Cardiac muscle cell (in vitro differentiated cells and primary cell): Measurements from ENCODE around the gene CYBC1. TPM values are rescaled to one million over a fixed set of nuclear protein-coding genes. Genes with fewer than 3 reads are reported as not detected.

Experiments
- DNase-seq, 2 donors: peaks; one replicate each; pipeline versions ENCODE4 v3.0.0 to v3.0.0-alpha.2; 2010 to 2017; ENCODE audit warnings: low read depth in 1 of 2, low spot score in 1 of 2
- H3K27ac ChIP-seq: fragments of 200-600 bp; sonication (generic); 2 replicates; pipeline ENCODE4 v1.5.1; 2016
- H3K27me3 ChIP-seq: fragments of 200-600 bp; sonication (generic); 2 replicates; pipeline ENCODE4 v1.6.0; 2016; ENCODE audit warnings: control low read depth
- H3K36me3 ChIP-seq: fragments of 200-600 bp; sonication (generic); 2 replicates; pipeline ENCODE4 v1.5.1; 2016; ENCODE audit warnings: control low read depth
- H3K4me1 ChIP-seq: fragments of 200-600 bp; sonication (generic); 2 replicates; pipeline ENCODE4 v1.8.1; 2017; ENCODE audit warnings: low read depth, mild to moderate bottlenecking, mixed run types
- H3K4me3 ChIP-seq: fragments of 200-600 bp; sonication (generic); 2 replicates; pipeline ENCODE4 v1.5.1; 2016; ENCODE audit warnings: mild to moderate bottlenecking
- H3K9me3 ChIP-seq: fragments of 200-600 bp; sonication (generic); 2 replicates; pipeline ENCODE4 v1.5.1; 2017; ENCODE audit warnings: low read depth, mild to moderate bottlenecking, control low read depth
- polyA plus RNA-seq: library from polyadenylated mRNA; unstranded; fragments of >200 nt; fragmentation: Nextera tagmentation; extraction: Ambion mirVana; gene quantifications from 2 replicates; pipeline ENCODE4 v1.2.1, GENCODE V29; 2016
- total RNA-seq: library from RNA; depleted of rRNA; stranded (reverse); fragments of >200 nt; gene quantifications from 2 replicates; pipeline ENCODE4 v1.2.3, GENCODE V29; 2016
- TF ChIP-seq, protein P1 (sequence below): IDR thresholded peaks from 2 replicates; pipeline ENCODE4 v1.5.1; 2012; ENCODE audit warnings: low read depth, mild to moderate bottlenecking, low read length

The CYBC1 gene
- total and polyA plus RNA-seq, 2 experiments from 2014 or later, result 52.7 to 71.3 TPM

DNA sequence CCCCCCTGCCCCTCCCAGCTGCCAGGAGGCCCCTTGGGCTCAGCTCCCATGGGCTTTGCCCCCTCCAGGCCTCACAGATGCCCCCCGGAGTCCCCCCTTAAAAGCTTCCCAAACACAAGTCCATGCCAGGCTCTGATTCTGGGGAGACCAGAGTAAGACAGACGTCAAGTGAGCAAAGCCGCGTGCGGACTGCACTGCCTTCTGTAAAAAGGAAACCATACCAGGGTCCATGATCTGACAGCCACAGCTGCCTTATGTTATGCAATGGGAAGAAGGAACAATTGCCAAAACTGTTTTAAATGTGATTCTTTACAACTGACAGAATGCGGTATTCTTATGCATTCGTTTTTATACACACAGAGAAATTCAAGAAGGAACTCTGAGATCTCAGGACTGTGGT, 50.3 kb downstream of the CYBC1 start:
- TF ChIP-seq, protein P1, sequence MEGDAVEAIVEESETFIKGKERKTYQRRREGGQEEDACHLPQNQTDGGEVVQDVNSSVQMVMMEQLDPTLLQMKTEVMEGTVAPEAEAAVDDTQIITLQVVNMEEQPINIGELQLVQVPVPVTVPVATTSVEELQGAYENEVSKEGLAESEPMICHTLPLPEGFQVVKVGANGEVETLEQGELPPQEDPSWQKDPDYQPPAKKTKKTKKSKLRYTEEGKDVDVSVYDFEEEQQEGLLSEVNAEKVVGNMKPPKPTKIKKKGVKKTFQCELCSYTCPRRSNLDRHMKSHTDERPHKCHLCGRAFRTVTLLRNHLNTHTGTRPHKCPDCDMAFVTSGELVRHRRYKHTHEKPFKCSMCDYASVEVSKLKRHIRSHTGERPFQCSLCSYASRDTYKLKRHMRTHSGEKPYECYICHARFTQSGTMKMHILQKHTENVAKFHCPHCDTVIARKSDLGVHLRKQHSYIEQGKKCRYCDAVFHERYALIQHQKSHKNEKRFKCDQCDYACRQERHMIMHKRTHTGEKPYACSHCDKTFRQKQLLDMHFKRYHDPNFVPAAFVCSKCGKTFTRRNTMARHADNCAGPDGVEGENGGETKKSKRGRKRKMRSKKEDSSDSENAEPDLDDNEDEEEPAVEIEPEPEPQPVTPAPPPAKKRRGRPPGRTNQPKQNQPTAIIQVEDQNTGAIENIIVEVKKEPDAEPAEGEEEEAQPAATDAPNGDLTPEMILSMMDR, result no peak
- H3K27me3 ChIP-seq, result no peaks in the 10 kb centered on the region
- peaks cover 5% of the 10 kb centered on the region for H3K4me1 ChIP-seq
- DNase-seq, result peak in 1 of 2 donors; percentile 49
- H3K9me3 ChIP-seq, result no peaks in the 10 kb centered on the region
- H3K36me3 ChIP-seq, result no peaks in the 10 kb centered on the region
- H3K4me3 ChIP-seq, result no peak overlapping the region
- no peak overlapping the region for H3K27ac ChIP-seq

DNA sequence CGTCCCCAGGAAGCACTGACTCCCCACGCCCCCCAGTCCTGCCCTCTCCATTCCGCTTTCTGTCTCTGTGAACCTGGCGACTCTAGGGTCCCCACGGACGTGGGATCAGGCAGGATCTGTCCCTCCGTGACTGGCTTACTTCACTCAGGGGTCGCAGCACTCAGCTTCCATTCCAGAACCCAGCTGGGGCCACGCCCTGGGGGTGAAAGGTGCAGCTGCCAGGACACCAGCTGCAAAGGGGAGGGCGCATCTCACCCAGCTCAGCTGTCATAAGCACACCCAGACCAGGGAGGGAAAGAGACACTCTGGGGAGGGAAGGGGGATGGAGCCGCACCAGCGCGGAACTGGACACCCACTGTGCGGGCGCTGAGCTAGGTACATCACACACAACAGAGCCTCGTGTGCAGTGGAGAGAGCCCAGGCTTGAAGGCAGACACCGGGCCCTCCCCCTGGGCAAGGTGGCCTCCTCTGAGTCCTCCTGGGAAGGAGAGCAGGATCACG, 50.9 kb downstream of the CYBC1 start:
- no peak overlapping the region for H3K4me3 ChIP-seq
- TF ChIP-seq, protein P1, result no peak
- H3K36me3 ChIP-seq, result no peaks in the 10 kb centered on the region
- no peak overlapping the region for H3K27ac ChIP-seq
- H3K27me3 ChIP-seq, result no peaks in the 10 kb centered on the region
- no peaks in the 10 kb centered on the region for H3K9me3 ChIP-seq
- no peak for DNase-seq
- peaks cover 5% of the 10 kb centered on the region for H3K4me1 ChIP-seq

DNA sequence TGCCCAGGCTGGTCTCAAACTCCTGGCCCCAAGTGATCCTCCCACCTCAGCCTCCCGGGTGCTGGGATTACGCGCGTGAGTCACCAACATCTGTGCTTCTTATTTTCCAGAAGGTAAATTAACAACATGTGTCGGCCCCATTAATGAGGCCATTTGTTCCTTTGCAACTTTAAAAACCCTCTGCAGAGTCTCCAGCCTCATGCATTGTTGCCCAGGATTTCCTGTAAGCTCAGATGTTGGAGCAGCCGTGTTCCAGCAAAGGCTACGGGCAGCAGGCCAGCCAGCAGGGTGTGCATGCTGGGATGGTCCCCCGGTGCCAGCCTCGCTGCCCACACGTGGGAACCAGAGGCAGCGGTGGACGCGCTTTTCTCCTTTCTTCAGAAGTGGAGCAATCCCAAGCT, 51.5 kb downstream of the CYBC1 start:
- peaks cover 5% of the 10 kb centered on the region for H3K4me1 ChIP-seq
- DNase-seq, result peak in 1 of 2 donors; percentile 55
- H3K27ac ChIP-seq, result no peak overlapping the region
- TF ChIP-seq, protein P1, result no peak
- no peaks in the 10 kb centered on the region for H3K9me3 ChIP-seq
- H3K27me3 ChIP-seq, result no peaks in the 10 kb centered on the region
- no peaks in the 10 kb centered on the region for H3K36me3 ChIP-seq
- no peak overlapping the region for H3K4me3 ChIP-seq

DNA sequence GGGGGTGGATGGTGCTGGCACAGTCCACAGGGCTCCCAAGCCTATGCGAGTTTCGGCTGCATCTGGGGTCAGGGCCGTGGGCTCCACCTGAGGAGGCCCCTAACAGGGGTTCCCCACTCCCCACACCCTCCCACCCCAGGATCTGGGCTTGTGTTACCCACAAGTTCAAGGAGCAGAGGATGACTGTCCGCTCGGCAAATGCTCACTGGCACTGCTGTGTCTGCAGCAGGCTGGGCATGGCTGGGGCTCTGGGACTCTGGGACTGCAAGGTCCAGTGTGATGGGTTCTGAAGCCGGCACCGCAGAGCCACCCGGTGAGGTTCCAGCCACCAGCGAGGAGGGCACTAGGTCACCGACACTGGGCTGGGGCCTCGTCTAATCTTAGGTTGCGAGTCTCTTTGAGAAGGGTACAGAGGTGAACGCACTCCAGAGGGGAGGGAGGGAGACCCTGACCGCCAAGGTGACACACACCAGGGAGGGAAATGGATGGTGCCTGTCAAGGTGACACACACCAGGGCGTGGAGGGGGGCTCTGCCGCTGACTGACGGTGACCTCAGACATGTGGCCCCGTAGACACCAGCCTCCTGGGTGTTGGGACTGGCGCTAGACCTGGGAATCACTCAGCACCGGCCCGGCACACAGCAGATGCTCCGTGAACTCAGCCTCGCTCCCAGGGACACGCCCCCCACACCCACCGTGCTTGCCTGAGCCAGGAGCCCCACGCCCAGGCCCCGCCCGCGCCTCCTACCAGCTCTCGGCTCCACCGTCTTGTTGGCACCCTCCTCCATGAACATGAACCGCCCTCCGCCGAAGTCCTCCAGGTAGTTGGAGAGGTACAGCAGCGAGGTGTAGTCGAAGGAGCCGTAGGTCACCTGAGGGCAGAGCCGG, 52.9 kb downstream of the CYBC1 start:
- no peaks in the 10 kb centered on the region for H3K27me3 ChIP-seq
- DNase-seq, result peak in 1 of 2 donors; percentile 44
- no peak overlapping the region for H3K4me3 ChIP-seq
- no peaks in the 10 kb centered on the region for H3K9me3 ChIP-seq
- peaks cover 5% of the 10 kb centered on the region for H3K4me1 ChIP-seq
- TF ChIP-seq, protein P1, result no peak
- H3K27ac ChIP-seq, result no peak overlapping the region
- no peaks in the 10 kb centered on the region for H3K36me3 ChIP-seq

DNA sequence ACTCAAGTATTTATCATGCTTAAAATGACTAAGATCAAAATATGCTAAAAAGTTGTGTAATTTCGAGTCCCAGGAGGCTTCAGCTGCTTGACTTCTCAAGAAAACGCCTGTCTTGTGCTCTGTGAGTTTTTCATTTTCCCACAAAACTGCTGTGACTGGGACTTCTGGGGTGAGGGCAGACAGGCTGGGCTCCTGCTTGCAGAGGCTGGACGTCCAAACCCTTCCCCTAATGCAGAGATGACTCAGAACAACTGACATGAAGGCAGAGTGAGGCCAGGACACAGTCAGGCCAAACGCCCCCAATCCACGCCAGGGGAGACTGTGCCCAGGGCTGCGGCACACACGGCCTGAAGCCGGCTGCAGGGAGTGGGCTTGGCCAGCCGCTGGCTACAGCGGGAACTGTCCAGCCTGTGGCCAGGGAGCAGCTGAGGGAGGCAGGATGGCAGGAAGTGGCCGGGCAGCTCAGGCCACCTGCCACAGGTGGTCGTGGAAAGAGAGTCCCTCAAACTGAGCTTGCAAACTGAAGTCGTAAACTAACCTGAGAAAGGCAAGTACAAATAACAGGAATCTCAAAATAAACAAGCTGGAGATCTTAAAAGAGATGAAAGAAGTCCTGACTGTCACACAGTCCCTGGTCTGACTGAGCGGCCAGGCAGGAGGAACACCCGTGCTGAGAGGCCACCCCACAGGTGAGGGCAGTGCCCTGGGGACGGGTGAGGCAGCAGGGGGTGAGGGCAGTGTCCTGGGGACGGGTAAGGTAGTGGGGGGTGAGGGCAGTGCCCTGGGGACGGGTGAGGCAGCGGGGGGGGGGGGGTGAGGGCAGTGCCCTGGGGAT, 53.7 kb downstream of the CYBC1 start:
- peak; percentile 17 to 87 for DNase-seq
- TF ChIP-seq, protein P1, result no peak
- Histone ChIP-seq H3K36me3 (no peaks in the 10 kb centered on the region), H3K4me1 (peaks cover 5% of the 10 kb centered on the region), H3K27me3 (no peaks in the 10 kb centered on the region), H3K9me3 (no peaks in the 10 kb centered on the region), H3K27ac (no peak overlapping the region), H3K4me3 (no peak overlapping the region)
